Fibroblast of lung (primary cell): ENCODE measurements around the gene PAPPA. TPM values are rescaled to one million over a fixed set of nuclear protein-coding genes. Genes with fewer than 3 reads are reported as not detected.
A peak's percentile ranks its signal among the peaks of the same experiment; 100 is the strongest.

Experiments used
- DNase-seq, 2 donors: peaks; one replicate each; pipeline versions ENCODE4 v3.0.0 to v3.0.0-alpha.2; 2010; ENCODE audit warnings: low read depth in 2 of 2
- H2AFZ ChIP-seq: 2 replicates; pipeline ENCODE4 v1.5.1; 2012; ENCODE audit warnings: low read length, control low read depth, inconsistent platforms
- H3K27ac ChIP-seq: 2 replicates; pipeline ENCODE4 v1.5.1; 2011; ENCODE audit warnings: low read length, control low read depth; ENCODE audit not compliant: insufficient read depth
- H3K27me3 ChIP-seq: 2 replicates; pipeline ENCODE4 v1.5.1; 2011; ENCODE audit warnings: mild to moderate bottlenecking, low read length; ENCODE audit not compliant: control insufficient read depth, insufficient read depth
- H3K36me3 ChIP-seq: 2 replicates; pipeline ENCODE4 v1.5.1; 2011; ENCODE audit warnings: low read length; ENCODE audit not compliant: control insufficient read depth, insufficient read depth
- H3K4me1 ChIP-seq: 2 replicates; pipeline ENCODE4 v1.5.1; 2011; ENCODE audit warnings: low read length; ENCODE audit not compliant: control insufficient read depth, insufficient read depth; ENCODE audit errors: extremely low read depth
- H3K4me2 ChIP-seq: 2 replicates; pipeline ENCODE4 v1.5.1; 2011; ENCODE audit warnings: low read length, control low read depth; ENCODE audit not compliant: insufficient read depth; ENCODE audit errors: extremely low read depth
- H3K4me3 ChIP-seq, 4 experiments: fragments of 200-600 bp in 1 of 4; sonication (generic) in 1 of 4; replicated peaks in 1 of 4; 2 replicates each; pipeline ENCODE4 v1.5.1; 2011 to 2016; ENCODE audit warnings: low read length in 4 of 4, low read depth in 3 of 4, mild to moderate bottlenecking in 3 of 4, control low read depth in 2 of 4, inconsistent platforms in 1 of 4, mixed read lengths in 1 of 4; ENCODE audit not compliant: insufficient read depth in 1 of 4; ENCODE audit errors: control extremely low read depth in 1 of 4
- H3K79me2 ChIP-seq: 2 replicates; pipeline ENCODE4 v1.5.1; 2012; ENCODE audit warnings: mild to moderate bottlenecking, low read length, inconsistent platforms; ENCODE audit not compliant: control insufficient read depth, insufficient read depth
- H3K9ac ChIP-seq: 2 replicates; pipeline ENCODE4 v1.5.1; 2011; ENCODE audit warnings: mild to moderate bottlenecking, low read length, control low read depth; ENCODE audit not compliant: insufficient read depth
- H3K9me3 ChIP-seq: 2 replicates; pipeline ENCODE4 v1.5.1; 2012; ENCODE audit warnings: low read depth, low read length; ENCODE audit not compliant: control insufficient read depth, insufficient read depth
- H4K20me1 ChIP-seq: 2 replicates; pipeline ENCODE4 v1.5.1; 2011; ENCODE audit warnings: low read length; ENCODE audit not compliant: control insufficient read depth, insufficient read depth; ENCODE audit errors: extremely low read depth
- EZH2 ChIP-seq: IDR thresholded peaks from 2 replicates; pipeline ENCODE4 v1.5.1; 2012; ENCODE audit warnings: low read length, control low read depth, mild to moderate bottlenecking; ENCODE audit errors: missing control alignments
- polyA plus RNA-seq, 2 donors: library from polyadenylated mRNA; depleted of rRNA in 1 of 2; stranded (reverse) in 1 of 2; unstranded in 1 of 2; fragments of >200 nt; gene quantifications; 2 replicates each; pipeline ENCODE4 v1.2.1, GENCODE V29; 2011 to 2012; ENCODE audit warnings: missing spikeins in 1 of 2
- total RNA-seq: library from RNA; depleted of rRNA; stranded (reverse); fragments of >200 nt; gene quantifications from 2 replicates; pipeline ENCODE4 v1.2.1, GENCODE V29; 2014
- TF ChIP-seq, protein P1 (sequence below), 2 donors: IDR thresholded peaks in 1 of 2; conservative IDR thresholded peaks in 1 of 2; 1 replicate in 1 of 2; 2 replicates in 1 of 2; pipeline ENCODE4 v1.5.1; 2011 to 2012; ENCODE audit warnings: low read length in 2 of 2, control low read depth in 1 of 2, inconsistent platforms in 1 of 2, low read depth in 1 of 2, mild to moderate bottlenecking in 1 of 2

The PAPPA gene
- total and polyA plus RNA-seq, 2 donors (not counting 1 experiment from before 2014, with no cell fraction given): 8.8 to 45.7 TPM

DNA sequence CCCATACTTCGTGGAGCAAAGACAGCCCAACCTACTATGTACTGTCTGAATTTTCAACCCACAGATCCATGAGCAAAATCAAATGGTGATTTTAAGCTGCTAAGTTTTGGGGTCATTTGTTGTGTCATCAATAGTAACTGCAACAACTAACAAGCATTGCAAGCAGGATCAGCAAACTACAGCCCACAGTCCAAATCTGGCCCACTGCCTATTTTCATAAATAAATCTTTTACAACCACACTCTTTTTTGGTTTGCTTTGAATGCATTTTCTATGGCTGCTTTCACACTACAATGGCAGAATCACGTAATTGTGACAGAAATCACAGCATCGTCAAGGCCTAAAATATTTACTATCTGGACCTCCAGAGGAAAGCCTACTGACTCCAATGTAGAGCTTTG lies 296.4 kb downstream of the PAPPA start:
- H2AFZ ChIP-seq: no peak overlapping the region
- H3K9ac ChIP-seq: no peak overlapping the region
- H3K9me3 ChIP-seq: no peaks in the 10 kb centered on the region
- no peaks in the 10 kb centered on the region for H3K36me3 ChIP-seq
- TF ChIP-seq, protein P1, sequence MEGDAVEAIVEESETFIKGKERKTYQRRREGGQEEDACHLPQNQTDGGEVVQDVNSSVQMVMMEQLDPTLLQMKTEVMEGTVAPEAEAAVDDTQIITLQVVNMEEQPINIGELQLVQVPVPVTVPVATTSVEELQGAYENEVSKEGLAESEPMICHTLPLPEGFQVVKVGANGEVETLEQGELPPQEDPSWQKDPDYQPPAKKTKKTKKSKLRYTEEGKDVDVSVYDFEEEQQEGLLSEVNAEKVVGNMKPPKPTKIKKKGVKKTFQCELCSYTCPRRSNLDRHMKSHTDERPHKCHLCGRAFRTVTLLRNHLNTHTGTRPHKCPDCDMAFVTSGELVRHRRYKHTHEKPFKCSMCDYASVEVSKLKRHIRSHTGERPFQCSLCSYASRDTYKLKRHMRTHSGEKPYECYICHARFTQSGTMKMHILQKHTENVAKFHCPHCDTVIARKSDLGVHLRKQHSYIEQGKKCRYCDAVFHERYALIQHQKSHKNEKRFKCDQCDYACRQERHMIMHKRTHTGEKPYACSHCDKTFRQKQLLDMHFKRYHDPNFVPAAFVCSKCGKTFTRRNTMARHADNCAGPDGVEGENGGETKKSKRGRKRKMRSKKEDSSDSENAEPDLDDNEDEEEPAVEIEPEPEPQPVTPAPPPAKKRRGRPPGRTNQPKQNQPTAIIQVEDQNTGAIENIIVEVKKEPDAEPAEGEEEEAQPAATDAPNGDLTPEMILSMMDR (conservative IDR thresholded peaks at IDR 0.05 in 1 of 2, IDR thresholded peaks at IDR 0.05 in 1 of 2; ENCODE audit: low read depth in 1 of 2, low read length in 2 of 2): no peak
- TF ChIP-seq EZH2: no peak
- no peaks in the 10 kb centered on the region for H3K79me2 ChIP-seq
- no peak overlapping the region for H3K4me3 ChIP-seq
- H3K4me1 ChIP-seq: no peaks in the 10 kb centered on the region
- no peak for DNase-seq
- no peak overlapping the region for H3K27ac ChIP-seq
- H3K27me3 ChIP-seq: no peaks in the 10 kb centered on the region
- no peak overlapping the region for H3K4me2 ChIP-seq
- no peaks in the 10 kb centered on the region for H4K20me1 ChIP-seq

DNA sequence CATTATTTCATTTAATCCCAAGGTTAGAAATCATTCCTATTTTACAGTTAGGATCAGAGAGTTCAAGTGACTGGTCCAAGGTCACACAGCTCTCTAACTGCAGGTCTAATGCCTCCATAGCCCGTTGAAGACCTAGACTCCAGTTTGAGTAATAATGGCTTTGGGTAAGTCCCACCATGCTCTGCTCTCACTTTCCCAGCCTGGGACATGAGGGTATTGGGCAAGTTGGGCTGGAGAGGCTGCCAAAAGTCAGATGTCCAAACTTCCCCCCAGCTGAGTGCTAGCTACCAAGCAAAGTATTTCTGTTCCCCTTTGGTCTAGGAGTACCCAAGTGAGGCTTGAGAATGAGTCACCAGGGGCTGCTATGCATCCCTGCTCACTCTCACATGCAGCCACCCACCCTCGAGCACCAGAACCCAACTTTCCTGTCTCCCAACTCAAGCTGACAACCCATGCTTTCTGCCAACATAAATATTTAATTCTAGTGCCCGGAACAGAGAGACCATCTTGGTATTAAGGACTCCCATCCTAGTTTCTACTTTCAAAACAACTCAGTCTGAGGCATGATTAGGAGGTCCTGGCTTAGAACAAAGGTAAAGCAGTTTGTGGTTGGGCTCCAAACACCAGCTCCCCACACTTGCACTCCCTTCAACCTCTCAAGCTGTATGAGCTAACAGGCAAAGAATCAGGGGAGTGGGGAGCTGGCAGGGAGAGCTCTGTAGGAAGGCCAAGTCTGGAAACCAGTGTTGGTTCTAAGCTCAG lies 297.0 kb downstream of the PAPPA start:
- Histone ChIP-seq H3K79me2 (no peaks in the 10 kb centered on the region), H3K36me3 (no peaks in the 10 kb centered on the region), H3K27ac (no peak overlapping the region), H3K27me3 (no peaks in the 10 kb centered on the region), H3K4me1 (no peaks in the 10 kb centered on the region), H3K4me2 (no peak overlapping the region), H4K20me1 (no peaks in the 10 kb centered on the region), H3K9me3 (no peaks in the 10 kb centered on the region), H3K4me3 (no peak overlapping the region), H3K9ac (no peak overlapping the region), H2AFZ (no peak overlapping the region)
- TF ChIP-seq, protein P1 (conservative IDR thresholded peaks at IDR 0.05 in 1 of 2, IDR thresholded peaks at IDR 0.05 in 1 of 2; ENCODE audit: low read depth in 1 of 2, low read length in 2 of 2): no peak
- no peak for TF ChIP-seq EZH2
- DNase-seq: peak; percentile 79 to 94

DNA sequence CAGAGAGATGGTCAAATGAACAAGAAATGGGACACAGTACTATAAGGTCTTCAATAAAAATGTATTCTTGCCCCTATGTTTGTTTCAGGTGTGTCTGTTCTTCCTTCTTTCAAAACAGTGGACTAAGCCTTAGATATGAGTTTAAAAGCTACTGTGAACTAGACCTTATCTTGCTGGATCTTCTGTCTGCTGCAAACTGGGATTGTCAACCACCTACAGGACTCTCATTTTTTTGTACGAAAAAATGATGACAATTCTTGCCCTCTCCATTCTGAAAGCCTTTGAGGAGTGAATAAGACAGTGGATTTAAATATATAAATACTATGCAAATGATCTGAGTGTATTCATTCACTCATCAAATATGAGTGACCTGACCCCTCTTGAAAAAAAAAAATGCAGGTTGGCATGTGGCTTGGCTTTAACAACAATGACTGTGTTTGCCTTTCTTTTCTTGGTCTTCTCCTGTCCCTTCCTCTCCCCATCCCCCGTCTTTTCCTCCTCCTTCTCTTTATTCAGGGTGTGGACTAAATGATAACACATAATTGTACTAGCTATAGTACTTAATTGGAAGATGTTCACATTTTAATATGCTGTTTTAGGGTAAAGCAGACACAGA lies 298.0 kb downstream of the PAPPA start:
- no peaks in the 10 kb centered on the region for H3K4me1 ChIP-seq
- H3K4me3 ChIP-seq: no peak overlapping the region
- no peaks in the 10 kb centered on the region for H3K27me3 ChIP-seq
- no peak overlapping the region for H2AFZ ChIP-seq
- no peak overlapping the region for H3K9ac ChIP-seq
- no peaks in the 10 kb centered on the region for H3K79me2 ChIP-seq
- no peaks in the 10 kb centered on the region for H4K20me1 ChIP-seq
- TF ChIP-seq EZH2: no peak
- TF ChIP-seq, protein P1 (conservative IDR thresholded peaks at IDR 0.05 in 1 of 2, IDR thresholded peaks at IDR 0.05 in 1 of 2; ENCODE audit: low read depth in 1 of 2, low read length in 2 of 2): no peak
- peak in 1 of 2 donors; percentile 29 for DNase-seq
- no peak overlapping the region for H3K27ac ChIP-seq
- no peaks in the 10 kb centered on the region for H3K36me3 ChIP-seq
- no peak overlapping the region for H3K4me2 ChIP-seq
- H3K9me3 ChIP-seq: no peaks in the 10 kb centered on the region
